ENCODE data around the gene GPR157. TPM values are rescaled to one million over a fixed set of nuclear protein-coding genes. Genes with fewer than 3 reads are reported as not detected.
"Not testable (repeated sequence)": the region's sequence is repeated elsewhere in the genome, so short reads cannot be mapped to it uniquely, and the experiment has no call there.

Gene GPR157
- total RNA-seq, 2 experiments from 2014 or later = 1.4 to 5.4 TPM

DNA sequence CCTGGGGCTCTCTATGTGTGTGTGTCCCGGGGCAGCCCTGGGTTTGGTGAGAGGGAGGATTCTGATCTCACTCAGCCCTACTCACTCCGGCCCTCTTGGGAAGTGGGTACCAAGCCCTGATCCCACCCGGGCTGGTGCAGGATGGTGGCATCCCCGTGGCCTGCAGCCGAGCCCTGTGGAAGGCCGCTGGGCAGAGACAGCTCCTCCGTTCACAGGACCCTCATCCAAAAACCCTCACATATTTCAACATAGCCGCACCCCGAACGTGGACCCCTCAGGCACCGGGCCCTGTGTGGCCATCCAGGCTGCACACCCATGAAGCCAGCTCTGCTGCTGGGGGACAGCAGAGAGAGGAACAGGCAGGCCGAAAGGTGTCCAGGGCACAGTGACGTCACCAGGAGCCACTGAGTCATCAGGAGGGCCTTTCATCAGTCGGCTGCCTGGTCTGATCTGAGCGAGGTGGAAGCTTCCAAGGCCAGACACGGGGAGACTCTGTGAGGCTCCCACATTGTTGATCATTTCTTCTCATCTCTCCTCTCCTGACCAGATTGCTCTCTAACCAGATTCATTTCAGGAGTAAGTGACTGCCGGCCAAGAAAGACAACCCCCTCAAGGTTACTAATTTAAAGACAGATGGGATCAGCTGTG, 16.2 kb upstream of the GPR157 start:
- Histone ChIP-seq H3K27ac (ENCODE audit: low read depth, low read length, poor library complexity, severe bottlenecking) (no peak overlapping the region), H3K4me2 (ENCODE audit: low read length) (no peak overlapping the region), H3K9me3 (ENCODE audit: low read length) (no peaks in the 10 kb centered on the region), H2AFZ (ENCODE audit: low read length) (no peak overlapping the region), H3K36me3 (ENCODE audit: insufficient read depth, low read length) (no peaks in the 10 kb centered on the region), H3K4me1 (ENCODE audit: insufficient read depth, low read length, poor library complexity, severe bottlenecking) (no peaks in the 10 kb centered on the region), H4K20me1 (ENCODE audit: insufficient read depth, low read length) (no peaks in the 10 kb centered on the region), H3K79me2 (ENCODE audit: insufficient read depth, low read depth, low read length) (no peaks in the 10 kb centered on the region), H3K4me3 (ENCODE audit: low read depth, low read length, poor library complexity, severe bottlenecking) (no peak overlapping the region), H3K9me2 (ENCODE audit: insufficient read depth, low read length) (no peaks in the 10 kb centered on the region)
- CTCF ChIA-PET (ENCODE audit: unreplicated experiment) = no interaction called here
- intact Hi-C loops (cut with micrococcal nuclease; ENCODE audit: unreplicated experiment) = no loop called here
- POLR2A ChIA-PET = interaction anchor here (0.6 kb wide), 1 partner anchor 11 kb away, joined by 3 read pairs; no protein-coding TSS in a partner anchor
- DNase-seq (ENCODE audit: low spot score) = no peak
- no TSS peak for BruUV-seq (replicated peaks)
- TF ChIP-seq, protein P1, sequence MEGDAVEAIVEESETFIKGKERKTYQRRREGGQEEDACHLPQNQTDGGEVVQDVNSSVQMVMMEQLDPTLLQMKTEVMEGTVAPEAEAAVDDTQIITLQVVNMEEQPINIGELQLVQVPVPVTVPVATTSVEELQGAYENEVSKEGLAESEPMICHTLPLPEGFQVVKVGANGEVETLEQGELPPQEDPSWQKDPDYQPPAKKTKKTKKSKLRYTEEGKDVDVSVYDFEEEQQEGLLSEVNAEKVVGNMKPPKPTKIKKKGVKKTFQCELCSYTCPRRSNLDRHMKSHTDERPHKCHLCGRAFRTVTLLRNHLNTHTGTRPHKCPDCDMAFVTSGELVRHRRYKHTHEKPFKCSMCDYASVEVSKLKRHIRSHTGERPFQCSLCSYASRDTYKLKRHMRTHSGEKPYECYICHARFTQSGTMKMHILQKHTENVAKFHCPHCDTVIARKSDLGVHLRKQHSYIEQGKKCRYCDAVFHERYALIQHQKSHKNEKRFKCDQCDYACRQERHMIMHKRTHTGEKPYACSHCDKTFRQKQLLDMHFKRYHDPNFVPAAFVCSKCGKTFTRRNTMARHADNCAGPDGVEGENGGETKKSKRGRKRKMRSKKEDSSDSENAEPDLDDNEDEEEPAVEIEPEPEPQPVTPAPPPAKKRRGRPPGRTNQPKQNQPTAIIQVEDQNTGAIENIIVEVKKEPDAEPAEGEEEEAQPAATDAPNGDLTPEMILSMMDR (conservative IDR thresholded peaks at IDR 0.05; ENCODE audit: low read length) = no peak
- TF ChIP-seq EZH2phosphoT487 (IDR thresholded peaks at IDR 0.05; ENCODE audit: borderline replicate concordance, low read depth, low read length) = no peak

DNA sequence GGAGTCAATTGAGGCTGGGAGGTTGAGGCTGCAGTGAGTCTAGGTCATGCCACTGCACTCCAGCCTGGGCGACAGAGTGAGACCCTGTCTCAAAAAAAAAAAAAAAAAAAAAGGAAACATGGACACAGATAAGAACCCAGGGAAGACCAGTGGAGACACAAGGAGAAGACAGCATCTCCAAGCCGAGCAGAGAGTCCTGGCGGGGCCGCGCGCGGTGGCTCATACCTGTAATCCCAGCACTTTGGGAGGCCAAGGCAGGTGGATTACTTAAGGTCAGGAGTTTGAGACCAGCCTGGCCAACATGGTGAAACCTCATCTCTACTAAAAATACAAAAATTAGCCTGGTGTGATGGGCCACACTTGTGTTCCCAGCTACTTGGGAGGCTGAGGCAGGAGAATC, 15.6 kb upstream of the GPR157 start:
- H3K4me3 ChIP-seq (ENCODE audit: low read depth, low read length, poor library complexity, severe bottlenecking); H3K79me2 ChIP-seq (ENCODE audit: insufficient read depth, low read depth, low read length); intact Hi-C loops (cut with micrococcal nuclease; ENCODE audit: unreplicated experiment); H3K4me2 ChIP-seq (ENCODE audit: low read length); H3K27ac ChIP-seq (ENCODE audit: low read depth, low read length, poor library complexity, severe bottlenecking); H2AFZ ChIP-seq (ENCODE audit: low read length); H3K9me2 ChIP-seq (ENCODE audit: insufficient read depth, low read length); H3K4me1 ChIP-seq (ENCODE audit: insufficient read depth, low read length, poor library complexity, severe bottlenecking); CTCF ChIA-PET (ENCODE audit: unreplicated experiment); H4K20me1 ChIP-seq (ENCODE audit: insufficient read depth, low read length); H3K36me3 ChIP-seq (ENCODE audit: insufficient read depth, low read length); POLR2A ChIA-PET; BruUV-seq (replicated peaks); DNase-seq (ENCODE audit: low spot score); H3K9me3 ChIP-seq (ENCODE audit: low read length): not testable (repeated sequence)

DNA sequence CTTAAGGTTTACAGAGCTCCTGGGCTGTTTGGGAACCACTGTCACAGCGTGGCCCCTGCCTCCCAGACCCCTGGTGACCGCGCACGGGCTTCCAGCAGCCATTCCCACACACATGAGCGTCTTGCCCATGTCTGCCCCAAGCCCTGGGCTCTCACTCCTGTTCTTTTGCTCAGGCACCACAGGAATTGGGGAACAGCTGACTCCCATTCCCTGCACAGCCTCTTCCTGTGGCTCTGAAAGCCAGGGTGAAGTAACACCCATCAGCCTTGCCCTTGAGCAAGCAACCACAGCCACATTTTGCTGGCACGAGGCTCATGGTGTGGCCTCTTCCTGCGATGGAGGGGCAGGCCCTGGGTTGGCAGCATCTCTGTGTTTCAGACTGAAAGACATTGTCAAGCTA, 14.3 kb upstream of the GPR157 start:
- DNase-seq (ENCODE audit: low spot score) = no peak
- Histone ChIP-seq H3K4me1 (ENCODE audit: insufficient read depth, low read length, poor library complexity, severe bottlenecking) (no peaks in the 10 kb centered on the region), H4K20me1 (ENCODE audit: insufficient read depth, low read length) (no peaks in the 10 kb centered on the region), H3K9me3 (ENCODE audit: low read length) (no peaks in the 10 kb centered on the region), H3K27ac (ENCODE audit: low read depth, low read length, poor library complexity, severe bottlenecking) (no peak overlapping the region), H3K79me2 (ENCODE audit: insufficient read depth, low read depth, low read length) (no peaks in the 10 kb centered on the region), H2AFZ (ENCODE audit: low read length) (no peak overlapping the region), H3K36me3 (ENCODE audit: insufficient read depth, low read length) (no peaks in the 10 kb centered on the region), H3K9me2 (ENCODE audit: insufficient read depth, low read length) (no peaks in the 10 kb centered on the region), H3K4me2 (ENCODE audit: low read length) (no peak overlapping the region), H3K4me3 (ENCODE audit: low read depth, low read length, poor library complexity, severe bottlenecking) (no peak overlapping the region)
- no TSS peak for BruUV-seq (replicated peaks)
- CTCF ChIA-PET (ENCODE audit: unreplicated experiment) = no interaction called here
- no peak for TF ChIP-seq EZH2phosphoT487 (IDR thresholded peaks at IDR 0.05; ENCODE audit: borderline replicate concordance, low read depth, low read length)
- TF ChIP-seq, protein P1 (conservative IDR thresholded peaks at IDR 0.05; ENCODE audit: low read length) = no peak
- POLR2A ChIA-PET = no interaction called here
- intact Hi-C loops (cut with micrococcal nuclease; ENCODE audit: unreplicated experiment) = no loop called here
